Urinary bladder (tissue), 4 donors: Measurements from ENCODE around the gene ZC3HAV1. TPM values are rescaled to one million over a fixed set of nuclear protein-coding genes. Genes with fewer than 3 reads are reported as not detected.
"Not testable (repeated sequence)": the region's sequence is repeated elsewhere in the genome, so short reads cannot be mapped to it uniquely, and the experiment has no call there.

ENCODE experiments used
- DNase-seq: peaks from one replicate; pipeline ENCODE4 v3.0.0-alpha.2; 2015; ENCODE audit errors: extremely low spot score
- H3K27ac ChIP-seq: one replicate; pipeline ENCODE4 v1.5.1; 2013; ENCODE audit warnings: low read depth, mild to moderate bottlenecking, moderate library complexity
- H3K36me3 ChIP-seq: one replicate; pipeline ENCODE4 v1.6.1; 2013; ENCODE audit warnings: mild to moderate bottlenecking, moderate library complexity; ENCODE audit not compliant: insufficient read depth
- H3K4me1 ChIP-seq: one replicate; pipeline ENCODE4 v1.6.1; 2013; ENCODE audit warnings: mild to moderate bottlenecking, moderate library complexity; ENCODE audit not compliant: insufficient read depth
- H3K4me3 ChIP-seq: one replicate; pipeline ENCODE4 v1.5.1; 2013; ENCODE audit warnings: low read depth, low read length
- WGBS: extraction: QIAGEN DNeasy Blood & Tissue Kit; methylation state at CpG from one replicate; pipeline ENCODE4 v1.1.7; 2013; 5-methylcytosine and 5-hydroxymethylcytosine counted together
- polyA plus RNA-seq: library from polyadenylated mRNA; stranded (reverse); fragments of 200-250 nt; gene quantifications from one replicate; pipeline ENCODE4 v1.2.3, GENCODE V29; 2013
- total RNA-seq: library from RNA; depleted of rRNA; stranded (reverse); fragments of >200 nt; gene quantifications from one replicate; pipeline ENCODE4 v1.2.3, GENCODE V29; 2014
- donor health status: healthy with polysubstance abuse.
- donor health status: healthy.

The ZC3HAV1 gene
- total and polyA plus RNA-seq, 2 donors, result 10.2 to 39.5 TPM

DNA sequence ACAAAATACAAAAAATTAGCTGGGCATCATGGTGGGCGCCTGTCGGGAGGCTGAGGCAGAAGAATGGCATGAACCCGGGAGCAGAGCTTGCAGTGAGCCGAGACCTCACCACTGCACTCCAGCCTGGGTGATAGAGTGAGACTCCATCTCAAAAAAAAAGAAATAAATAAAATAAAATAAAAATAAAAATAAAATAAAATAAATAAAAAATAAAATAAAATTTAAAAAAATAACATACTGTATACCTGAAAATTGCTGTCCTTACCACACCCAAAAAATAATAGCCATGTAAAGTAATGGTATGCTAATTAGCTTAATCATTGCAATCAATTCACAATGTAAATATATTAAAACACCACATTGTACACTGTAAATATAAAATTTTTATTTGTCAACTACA is 77.0 kb downstream of the ZC3HAV1 start:
- Histone ChIP-seq H3K4me1 (no peaks in the 10 kb centered on the region), H3K4me3 (no peak overlapping the region), H3K27ac (no peak overlapping the region), H3K36me3 (no peaks in the 10 kb centered on the region)
- no peak for DNase-seq
- WGBS, result 91% methylated on average over 4 of the region's 4 CpGs

DNA sequence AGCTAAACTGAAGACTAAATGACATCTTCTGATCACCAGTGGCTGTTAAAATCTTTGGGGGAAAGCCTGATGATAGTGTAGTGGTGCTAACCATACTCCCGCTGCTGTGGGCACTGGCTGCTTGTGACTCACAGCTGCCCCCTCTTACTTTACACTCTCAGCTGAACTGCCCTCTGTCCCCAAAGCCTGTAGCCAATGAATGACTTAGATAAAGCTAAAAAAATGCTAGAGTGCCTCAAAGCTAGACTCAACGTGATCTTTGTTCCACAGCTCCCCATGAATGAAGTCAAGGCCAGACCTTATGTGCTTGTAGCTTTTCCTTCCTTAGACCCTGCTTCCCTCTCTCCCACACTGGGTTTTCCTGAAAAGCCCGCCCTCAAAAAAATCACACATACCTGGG is 80.2 kb downstream of the ZC3HAV1 start:
- 95% methylated on average over 3 of the region's 3 CpGs for WGBS
- peaks cover 6% of the 10 kb centered on the region for H3K36me3 ChIP-seq
- no peak overlapping the region for H3K27ac ChIP-seq
- H3K4me3 ChIP-seq, result no peak overlapping the region
- H3K4me1 ChIP-seq, result no peaks in the 10 kb centered on the region
- DNase-seq, result no peak

- WGBS, result 92% methylated on average over 6 of the region's 6 CpGs
- Histone ChIP-seq H3K4me1 (no peaks in the 10 kb centered on the region), H3K4me3 (no peak overlapping the region), H3K36me3 (peaks cover 6% of the 10 kb centered on the region), H3K27ac (no peak overlapping the region)
- DNase-seq, result no peak
These were observed 83.0 kb downstream of the ZC3HAV1 start for GRCh38 chr7:139026551-139026950.

GRCh38 chr7:139025861-139026260 is 83.7 kb downstream of the ZC3HAV1 start:
- not testable (repeated sequence) for DNase-seq, H3K4me3 ChIP-seq, H3K36me3 ChIP-seq, H3K4me1 ChIP-seq, H3K27ac ChIP-seq
- 90% methylated on average over 5 of the region's 5 CpGs for WGBS

DNA sequence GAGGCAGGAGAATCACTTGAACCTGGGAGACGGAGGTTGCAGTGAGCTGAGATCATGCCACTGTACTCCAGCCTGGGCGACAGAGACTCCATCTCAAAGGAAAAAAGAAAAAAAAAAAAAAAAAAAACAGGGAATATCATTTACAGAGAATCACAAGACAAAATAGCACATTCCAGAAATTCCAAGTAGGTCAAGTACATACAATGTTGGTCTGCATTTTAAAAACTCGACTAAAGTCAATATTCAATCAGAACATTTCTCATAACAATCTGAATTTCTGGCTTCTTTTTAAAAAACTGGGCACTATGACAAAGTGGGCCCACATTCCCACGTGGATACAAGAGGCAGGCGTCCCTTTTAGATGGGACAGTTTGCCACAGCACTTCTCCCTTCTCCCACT is 86.4 kb downstream of the ZC3HAV1 start:
- WGBS, result 84% methylated on average over 5 of the region's 5 CpGs
- Histone ChIP-seq H3K4me3 (no peak overlapping the region), H3K36me3 (peaks cover 6% of the 10 kb centered on the region), H3K4me1 (no peaks in the 10 kb centered on the region), H3K27ac (no peak overlapping the region)
- no peak for DNase-seq

- WGBS, result 66% methylated on average over 4 of the region's 4 CpGs
- Histone ChIP-seq H3K36me3 (peaks cover 6% of the 10 kb centered on the region), H3K4me3 (no peak overlapping the region), H3K4me1 (no peaks in the 10 kb centered on the region), H3K27ac (no peak overlapping the region)
- no peak for DNase-seq
These were observed 87.2 kb downstream of the ZC3HAV1 start for GRCh38 chr7:139022286-139022685.

- H3K4me3 ChIP-seq, result no peak overlapping the region
- 78% methylated on average over 3 of the region's 3 CpGs for WGBS
- H3K4me1 ChIP-seq, result no peaks in the 10 kb centered on the region
- DNase-seq, result no peak
- H3K27ac ChIP-seq, result no peak overlapping the region
- H3K36me3 ChIP-seq, result no peaks in the 10 kb centered on the region
These were observed 90.6 kb downstream of the ZC3HAV1 start for GRCh38 chr7:139018910-139019309.

DNA sequence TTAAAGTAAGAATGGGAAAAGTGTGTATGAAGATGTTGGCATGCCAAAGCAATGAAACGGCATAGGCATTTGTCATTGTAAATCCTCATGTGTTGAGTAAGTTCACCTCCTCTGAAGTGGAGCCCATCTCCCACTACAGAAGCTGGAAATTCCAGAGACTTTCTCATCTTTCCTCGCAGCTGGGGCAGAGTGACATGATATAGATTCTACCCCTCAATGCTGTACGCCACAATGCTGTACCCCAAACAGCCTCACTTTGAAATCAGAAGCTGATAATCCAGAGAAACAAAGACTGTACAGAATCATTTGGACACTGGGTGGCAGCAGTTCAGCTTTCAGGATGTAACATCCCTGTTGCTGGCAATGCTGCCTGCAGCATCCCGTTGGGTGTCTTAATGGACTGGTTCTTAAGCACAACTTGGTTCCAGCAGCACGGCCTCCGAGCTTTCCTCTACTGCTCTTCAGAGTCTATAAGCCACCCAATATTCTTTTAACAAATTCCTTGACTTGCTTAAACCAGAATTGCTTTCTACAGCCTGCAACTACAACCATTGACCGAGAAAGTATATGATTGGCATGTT is 92.5 kb downstream of the ZC3HAV1 start:
- H3K4me3 ChIP-seq, result no peak overlapping the region
- no peak for DNase-seq
- WGBS, result 25% methylated on average over 7 of the region's 7 CpGs
- H3K36me3 ChIP-seq, result no peaks in the 10 kb centered on the region
- H3K4me1 ChIP-seq, result no peaks in the 10 kb centered on the region
- no peak overlapping the region for H3K27ac ChIP-seq

- DNase-seq, result no peak
- H3K27ac ChIP-seq, result no peak overlapping the region
- 90% methylated on average over 3 of the region's 3 CpGs for WGBS
- H3K4me3 ChIP-seq, result no peak overlapping the region
- H3K36me3 ChIP-seq, result no peaks in the 10 kb centered on the region
- H3K4me1 ChIP-seq, result no peaks in the 10 kb centered on the region
These were observed 98.1 kb downstream of the ZC3HAV1 start for GRCh38 chr7:139011373-139011772.

- H3K4me1 ChIP-seq, result no peaks in the 10 kb centered on the region
- no peak for DNase-seq
- no peak overlapping the region for H3K27ac ChIP-seq
- no peaks in the 10 kb centered on the region for H3K36me3 ChIP-seq
- H3K4me3 ChIP-seq, result no peak overlapping the region
These were observed 105.0 kb downstream of the ZC3HAV1 start for GRCh38 chr7:139004321-139005090.

GRCh38 chr7:138999414-138999813 is 110.1 kb downstream of the ZC3HAV1 start:
- WGBS, result 80% methylated on average over 3 of the region's 3 CpGs
- H3K36me3 ChIP-seq, result no peaks in the 10 kb centered on the region
- H3K4me1 ChIP-seq, result no peaks in the 10 kb centered on the region
- no peak overlapping the region for H3K4me3 ChIP-seq
- H3K27ac ChIP-seq, result no peak overlapping the region
- no peak for DNase-seq

Other genes with a start within 250 kb of the ZC3HAV1 start
- gene KIAA1549, start 128.3 kb downstream of the ZC3HAV1 start, total RNA-seq, result 4.6 TPM
- gene KIAA1549, start 128.3 kb downstream of the ZC3HAV1 start, polyA plus RNA-seq, result 1.6 TPM
- 37.4 TPM for gene ZC3HAV1L, start 73.7 kb downstream of the ZC3HAV1 start, total RNA-seq
- gene ZC3HAV1L, start 73.7 kb downstream of the ZC3HAV1 start, polyA plus RNA-seq, result 3.3 TPM
- 28.1 TPM for gene UBN2, start 121.5 kb upstream of the ZC3HAV1 start, total RNA-seq
- gene UBN2, start 121.5 kb upstream of the ZC3HAV1 start, polyA plus RNA-seq, result 3.1 TPM
- gene FMC1, start 231.6 kb upstream of the ZC3HAV1 start, total RNA-seq, result 15.1 TPM
- 34.0 TPM for gene FMC1, start 231.6 kb upstream of the ZC3HAV1 start, polyA plus RNA-seq